Esophagus squamous epithelium (tissue), 4 donors: ENCODE measurements around the gene TNIK.

Experiments used
- CTCF ChIP-seq, 6 experiments: fragments of 450-650 bp in 4 of 6; fragments of 200-600 bp in 2 of 6; sonication (generic) in 2 of 6; IDR thresholded peaks; one replicate each; pipeline ENCODE4 v1.5.1; 2016 to 2019; ENCODE audit warnings: antibody characterized with exemption in 6 of 6, mild to moderate bottlenecking in 4 of 6, moderate library complexity in 4 of 6
- POLR2A ChIP-seq, 4 donors: fragments of 450-650 bp; IDR thresholded peaks; one replicate each; pipeline ENCODE4 v1.6.1; 2017; ENCODE audit warnings: antibody characterized with exemption in 4 of 4, mild to moderate bottlenecking in 4 of 4, moderate library complexity in 3 of 4

GRCh38 chr3:171268677-171269076 lies 191.5 kb downstream of the TNIK start:
- TF ChIP-seq CTCF (IDR thresholded peaks at IDR 0.05) (no peak), POLR2A (IDR thresholded peaks at IDR 0.05) (no peak)
